K562 (cell line): ENCODE measurements around the gene CAMKV. TPM values are rescaled to one million over a fixed set of nuclear protein-coding genes. Genes with fewer than 3 reads are reported as not detected.

ENCODE experiments used
- ATAC-seq: fragments of 200-7000 bp; cut with Tn5 transposase; 3 replicates; pipeline ENCODE4 v1.9.1; 2020; ENCODE audit warnings: moderate library complexity
- Bru-seq: library from RNA; stranded (reverse); fragments of 400-500 nt; gene quantifications from one replicate; lab custom pipeline; 2021; lab: Mats Ljungman, UMichigan
- BruChase-seq, 2 experiments: library from RNA; stranded (reverse); fragments of 400-500 nt; gene quantifications; one replicate each; lab custom pipeline; 2021; lab: Mats Ljungman, UMichigan
- BruUV-seq: library from RNA; stranded (reverse); fragments of 400-500 nt; replicated peaks from 2 replicates; lab custom pipeline; 2021; lab: Mats Ljungman, UMichigan
- CTCF ChIA-PET: fragments of 300-600 bp; formaldehyde crosslinking; extraction: SDS; loops from one replicate; lab custom pipeline; 2021; ENCODE audit warnings: low intra/inter-chr PET ratio; lab: Yijun Ruan, JAX
- POLR2A ChIA-PET: fragments of 300-600, 350-650 bp; sonication (Branson Sonifier 250); formaldehyde crosslinking; extraction: SDS; loops from one replicate; lab custom pipeline; 2021; ENCODE audit warnings: antibody characterized with exemption, inconsistent platforms; lab: Yijun Ruan, JAX
- DNase-seq, 4 experiments: peaks; one replicate each; pipeline versions ENCODE4 v3.0.0 to v3.0.0-alpha.2; 2011 to 2018; ENCODE audit warnings: low spot score in 3 of 4, mixed read lengths in 3 of 4; ENCODE audit errors: extremely low read depth in 1 of 4
- FAIRE-seq: peaks from 2 replicates; lab custom pipeline; 2011; peaks lifted over from hg19 to GRCh38; lab: Jason Lieb, UNC
- H2AFZ ChIP-seq: 2 replicates; pipeline ENCODE4 v1.6.0; 2011; ENCODE audit warnings: low read depth, low read length, control low read depth, inconsistent platforms
- H3K27ac ChIP-seq: fragments of 200-600 bp; 3 replicates; pipeline ENCODE4 v1.8.0; 2011; ENCODE audit warnings: low read depth, mild to moderate bottlenecking, control low read depth, inconsistent platforms, low read length, moderate library complexity, mixed read lengths; ENCODE audit errors: extremely low read depth
- H3K27me3 ChIP-seq, 2 experiments: fragments of 300-600 bp in 1 of 2; 2 replicates in 1 of 2; 3 replicates in 1 of 2; pipeline versions ENCODE4 v1.6.0 to v1.8.0; 2011; ENCODE audit warnings: inconsistent platforms in 2 of 2, low read length in 2 of 2, mild to moderate bottlenecking in 1 of 2, mixed read lengths in 1 of 2, moderate library complexity in 1 of 2; ENCODE audit not compliant: control insufficient read depth in 2 of 2, insufficient read depth in 2 of 2
- H3K36me3 ChIP-seq: fragments of 300-600 bp; 3 replicates; pipeline ENCODE4 v1.8.0; 2011; ENCODE audit warnings: mild to moderate bottlenecking, low read length, inconsistent platforms; ENCODE audit not compliant: control insufficient read depth, insufficient read depth
- H3K4me1 ChIP-seq, 2 experiments: fragments of 200-600 bp in 1 of 2; replicated peaks in 1 of 2; 2 replicates in 1 of 2; 3 replicates in 1 of 2; pipeline versions ENCODE4 v1.5.1 to v1.8.0; 2011; ENCODE audit warnings: inconsistent platforms in 2 of 2, low read length in 2 of 2, mild to moderate bottlenecking in 1 of 2, mixed read lengths in 1 of 2, moderate library complexity in 1 of 2; ENCODE audit not compliant: control insufficient read depth in 2 of 2, insufficient read depth in 2 of 2
- H3K4me2 ChIP-seq: 2 replicates; pipeline ENCODE4 v1.6.1; 2011; ENCODE audit warnings: low read length, control low read depth, inconsistent platforms, mixed read lengths; ENCODE audit not compliant: insufficient read depth
- H3K4me3 ChIP-seq: fragments of 200-600 bp; sonication (generic), shearing (Covaris generic); 2 replicates; pipeline ENCODE4 v1.5.1; 2016; ENCODE audit warnings: control low read depth, inconsistent platforms
- H3K79me2 ChIP-seq: fragments of 200-600 bp; 3 replicates; pipeline ENCODE4 v1.8.0; 2011; ENCODE audit warnings: low read length, inconsistent platforms; ENCODE audit not compliant: control insufficient read depth, insufficient read depth
- H3K9ac ChIP-seq, 2 experiments: 2 replicates each; pipeline versions ENCODE4 v1.6.0 to v1.6.1; 2011; ENCODE audit warnings: low read depth in 2 of 2, low read length in 2 of 2, control low read depth in 1 of 2, inconsistent platforms in 1 of 2, mild to moderate bottlenecking in 1 of 2, mixed read lengths in 1 of 2; ENCODE audit not compliant: insufficient read depth in 1 of 2
- H3K9me1 ChIP-seq: one replicate; pipeline ENCODE4 v1.6.0; 2011; ENCODE audit warnings: inconsistent platforms, mild to moderate bottlenecking, low read length, moderate library complexity; ENCODE audit not compliant: control insufficient read depth, insufficient read depth
- H3K9me3 ChIP-seq: replicated peaks from 2 replicates; pipeline ENCODE4 v1.5.1; 2011; ENCODE audit warnings: low read depth, low read length, inconsistent platforms; ENCODE audit not compliant: control insufficient read depth, insufficient read depth
- H4K20me1 ChIP-seq: replicated peaks from 2 replicates; pipeline ENCODE4 v1.6.1; 2011; ENCODE audit warnings: low read length, inconsistent platforms, mixed read lengths; ENCODE audit not compliant: control insufficient read depth, insufficient read depth
- DDX20 ChIP-seq: fragments of 450-650 bp; IDR thresholded peaks from 2 replicates; pipeline ENCODE4 v1.6.1; 2016; ENCODE audit warnings: missing genetic modification characterization, low read depth, mild to moderate bottlenecking, missing compliant biosample characterization, moderate library complexity
- GATAD2A ChIP-seq: fragments of 450-650 bp; IDR thresholded peaks from 2 replicates; pipeline ENCODE4 v1.6.1; 2017
- L3MBTL2 ChIP-seq: fragments of 450-650 bp; IDR thresholded peaks from 2 replicates; pipeline ENCODE4 v1.6.1; 2016; ENCODE audit warnings: mild to moderate bottlenecking, moderate library complexity
- SPI1 ChIP-seq: IDR thresholded peaks from 2 replicates; pipeline ENCODE4 v1.6.1; 2011; ENCODE audit warnings: low read depth, low read length, control low read depth, borderline replicate concordance
- WGBS: fragments of 100-300 bp; shearing (Covaris generic); methylation state at CpG from one replicate; pipeline ENCODE4 v1.1.6; 2016; ENCODE audit warnings: low coverage, mixed read lengths; ENCODE audit not compliant: insufficient coverage; ENCODE audit errors: missing lambda C conversion rate; 5-methylcytosine and 5-hydroxymethylcytosine counted together
- in situ Hi-C: fragments of 300-500 bp; cut with MboI; formaldehyde crosslinking; loops from 4 replicates; pipeline ENCODE4 v1.15.0; 2018; ENCODE audit warnings: inconsistent platforms, mixed read lengths
- intact Hi-C: fragments of 100-400 bp; cut with micrococcal nuclease; formaldehyde crosslinking; loops from 2 replicates; pipeline ENCODE4 v1.14.2; 2022
- long read RNA-seq, 3 experiments: library from polyadenylated mRNA in 2 of 3; library from RNA in 1 of 3; unstranded in 2 of 3; stranded (forward) in 1 of 3; transcript quantifications; one replicate each; pipeline ENCODE4 v2.0.0, GENCODE V29; 2019 to 2022
- polyA minus RNA-seq, 3 experiments: library from RNA; depleted of rRNA, polyadenylated mRNA; stranded (reverse); fragments of >200 nt; gene quantifications; 2 replicates each; pipeline ENCODE4 v1.2.3, GENCODE V29; 2011
- polyA plus RNA-seq, 8 experiments: library from polyadenylated mRNA; depleted of rRNA in 4 of 8; stranded (reverse) in 5 of 8; unstranded in 3 of 8; fragments of >200 nt; fragmentation: Nextera tagmentation in 2 of 8; fragmentation: Illumina TruSeq in 1 of 8; extraction: Ambion mirVana in 2 of 8; extraction: Trizol in 1 of 8; gene quantifications; 2 replicates each; pipeline versions ENCODE4 v1.2.1 to v1.2.3, GENCODE V29; 2011 to 2014; ENCODE audit warnings: inconsistent platforms in 1 of 8, missing spikeins in 1 of 8
- total RNA-seq, 7 experiments: library from RNA; depleted of rRNA in 6 of 7; stranded (reverse); fragments of >200 nt in 6 of 7; fragmentation: Illumina TruSeq in 2 of 7; extraction: Trizol in 2 of 7; gene quantifications; 2 replicates each; pipeline versions ENCODE4 v1.2.1 to v1.2.3, GENCODE V29; 2011 to 2021; ENCODE audit warnings: low replicate concordance in 1 of 7
- TF ChIP-seq, protein P1 (sequence below): sonication (generic); formaldehyde crosslinking; IDR thresholded peaks from 2 replicates; pipeline ENCODE4 v1.9.0; 2022; ENCODE audit warnings: mild to moderate bottlenecking, missing genetic modification reagents
- TF ChIP-seq, protein P2 (sequence below), 2 experiments: IDR thresholded peaks; 2 replicates each; pipeline ENCODE4 v1.6.1; 2011; ENCODE audit warnings: borderline replicate concordance in 1 of 2, control low read depth in 1 of 2, low read depth in 1 of 2, low read length in 1 of 2, mild to moderate bottlenecking in 1 of 2, mixed read lengths in 1 of 2, moderate library complexity in 1 of 2; ENCODE audit not compliant: insufficient read depth in 1 of 2, insufficient read length in 1 of 2, poor library complexity in 1 of 2, severe bottlenecking in 1 of 2; ENCODE audit errors: extremely low read depth in 1 of 2

Gene CAMKV
- total RNA-seq (2011; cell fraction: chromatin; rRNA removed; ENCODE audit: low replicate concordance), result 1.7 and 5.6 TPM in 2 replicates
- 3.2 and 4.2 TPM in 2 replicates for total RNA-seq (2011; cell fraction: nucleolus; rRNA removed)
- 1.5 and 2.2 TPM in 2 replicates for total RNA-seq (2011; cell fraction: nucleoplasm; rRNA removed)
- total RNA-seq (2014; rRNA removed), result 1.2 and 1.8 TPM in 2 replicates
- 0.51 and 0.73 TPM in 2 replicates for total RNA-seq (2014; rRNA removed; fragmentation: Illumina TruSeq; extraction: Trizol)
- total RNA-seq (2015; rRNA removed; fragmentation: Illumina TruSeq; extraction: Trizol), result 0.26 and 0.51 TPM in 2 replicates
- 2.3 and 2.7 TPM in 2 replicates for total RNA-seq (2021)
- 1.0 and 1.5 TPM in 2 replicates for polyA plus RNA-seq (2011; rRNA removed)
- 0.86 and 1.3 TPM in 2 replicates for polyA plus RNA-seq (2011; cell fraction: cytosol; rRNA removed)
- 3.4 and 10.4 TPM in 2 replicates for polyA plus RNA-seq (2011; cell fraction: nucleus; rRNA removed)
- 0.19 and 0.57 TPM in 2 replicates for polyA plus RNA-seq (2012)
- 0.79 and 1.4 TPM in 2 replicates for polyA plus RNA-seq (2014; fragmentation: Illumina TruSeq; extraction: Trizol)
- polyA plus RNA-seq (2014; fragmentation: Nextera tagmentation; extraction: Ambion mirVana), result under 1 TPM; 0.08 to 0.22 TPM
- polyA plus RNA-seq (2014; rRNA removed), result 1.5 and 1.7 TPM in 2 replicates
- 0.99 and 1.2 TPM in 2 replicates for polyA minus RNA-seq (2011; rRNA and poly(A)+ RNA removed)
- 0.76 TPM in 1 of 2 replicates, not detected in the other for polyA minus RNA-seq (2011; cell fraction: cytosol; rRNA and poly(A)+ RNA removed)
- 0.89 and 1.8 TPM in 2 replicates for polyA minus RNA-seq (2011; cell fraction: nucleus; rRNA and poly(A)+ RNA removed)
- Bru-seq, nascent RNA, result percentile 35 among the genes with signal in this experiment
- BruChase-seq, experiment 1, labeled RNA remaining after a 2-hour chase, result not detected
- BruChase-seq, experiment 2, labeled RNA remaining after a 6-hour chase, result percentile 12 among the genes with signal in this experiment
- long read RNA-seq, experiment 1, partial matches to known transcripts, result 0 of 5 reads
- long read RNA-seq, experiment 1, other reads (novel, unspliced or antisense), result 4 of 5 reads
- long read RNA-seq, experiment 2, result 0 reads
- long read RNA-seq, experiment 3, result 0 reads

DNA sequence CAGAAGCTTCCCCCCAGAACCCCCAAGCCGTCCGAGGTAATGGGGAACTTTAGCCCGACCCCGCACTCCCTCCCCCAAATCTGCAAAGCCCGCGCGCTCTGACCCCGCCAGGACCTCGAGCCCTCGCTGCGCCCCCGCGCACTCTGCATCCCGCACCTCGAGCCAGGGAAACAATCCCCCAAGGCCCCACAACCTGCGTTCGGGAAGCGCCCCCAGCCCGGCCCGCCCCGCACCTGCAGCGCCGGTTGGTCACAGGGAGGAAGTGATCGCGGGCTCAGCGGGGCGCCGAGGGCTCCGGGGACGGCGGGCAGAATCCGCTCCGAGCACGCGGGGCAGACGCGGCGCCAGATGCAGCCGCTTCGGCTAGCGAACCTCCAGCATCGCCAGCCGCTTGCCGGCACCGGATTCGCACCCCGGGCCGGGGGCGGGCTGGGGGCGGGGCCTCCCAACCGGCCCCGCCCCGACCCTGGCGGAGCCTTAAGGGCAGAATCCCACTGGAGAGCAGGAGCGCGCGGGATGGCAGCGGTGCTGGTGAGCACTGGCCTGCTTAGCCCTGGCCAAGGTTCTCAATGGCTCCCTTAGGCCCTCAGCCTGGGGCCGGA, at the start of gene CAMKV:
TSS of gene CAMKV (minus strand) at position 382 of the 602 bp plus-strand sequence. CDS start 7,518 bp downstream, outside the sequence.
- Histone ChIP-seq H3K4me2 (peak within 1 kb of the TSS; percentile 49; the same call in 1 of the 2 replicates), H2AFZ (peak within 1 kb of the TSS; percentile 40; the same call in 1 of the 2 replicates), H3K9me1 (no peaks in the 10 kb centered on the region), H3K4me1 (peaks cover 0 to 22% of the 10 kb centered on the region in 2 experiments; a peak in 2 of 5 replicates), H3K4me3 (peak within 1 kb of the TSS; percentile 26), H3K27me3 (peaks cover 0 to 28% of the 10 kb centered on the region in 2 experiments; a peak in 3 of 5 replicates), H4K20me1 (peaks cover 6% of the 10 kb centered on the region; the same call in 1 of the 2 replicates), H3K36me3 (no peaks in the 10 kb centered on the region), H3K79me2 (no peaks in the 10 kb centered on the region), H3K27ac (no peak within 1 kb of the TSS), H3K9me3 (no peaks in the 10 kb centered on the region), H3K9ac (peak within 1 kb of the TSS in 1 of 2 experiments; percentile 83; a peak in 2 of 4 replicates)
- ATAC-seq (peak; percentile 82), FAIRE-seq (no peak), DNase-seq (peak; percentile 27 to 76 (median 67))
- 0% methylated on average over 14 of the region's 59 CpGs for WGBS
- BruUV-seq, result no TSS peak
- ChIA-PET POLR2A (interaction anchor here (0.6 kb wide), 3 partner anchors 244 to 1593 kb away, joined by 3 read pairs; no protein-coding TSS in a partner anchor), CTCF (no interaction called here)
- in situ Hi-C loops, result no loop called here
- intact Hi-C loops, result no loop called here
- TF ChIP-seq SPI1 (peak; percentile 65; the same call in 1 of the 2 replicates), GATAD2A (no peak), L3MBTL2 (peak; percentile 25; the same call in 1 of the 2 replicates), DDX20 (tag) (no peak)
- TF ChIP-seq, protein P1, sequence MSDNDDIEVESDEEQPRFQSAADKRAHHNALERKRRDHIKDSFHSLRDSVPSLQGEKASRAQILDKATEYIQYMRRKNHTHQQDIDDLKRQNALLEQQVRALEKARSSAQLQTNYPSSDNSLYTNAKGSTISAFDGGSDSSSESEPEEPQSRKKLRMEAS (CRISPR knock-in tag), result peak; percentile 49
- TF ChIP-seq, protein P2, sequence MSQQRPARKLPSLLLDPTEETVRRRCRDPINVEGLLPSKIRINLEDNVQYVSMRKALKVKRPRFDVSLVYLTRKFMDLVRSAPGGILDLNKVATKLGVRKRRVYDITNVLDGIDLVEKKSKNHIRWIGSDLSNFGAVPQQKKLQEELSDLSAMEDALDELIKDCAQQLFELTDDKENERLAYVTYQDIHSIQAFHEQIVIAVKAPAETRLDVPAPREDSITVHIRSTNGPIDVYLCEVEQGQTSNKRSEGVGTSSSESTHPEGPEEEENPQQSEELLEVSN (IDR thresholded peaks at IDR 0.05; ENCODE audit: borderline replicate concordance in 1 of 2, extremely low read depth in 1 of 2, insufficient read depth in 1 of 2, insufficient read length in 1 of 2, low read depth in 1 of 2, low read length in 1 of 2, poor library complexity in 1 of 2, severe bottlenecking in 1 of 2), result peak in 1 of 2 experiments; percentile 86
